HEK293 (cell line): Measurements from ENCODE around the gene PARD3.

Experiments
- TRIM28 ChIP-seq: IDR thresholded peaks from 2 replicates; pipeline ENCODE4 v1.6.1; 2011; ENCODE audit warnings: low read length, control low read depth, borderline replicate concordance
- ZNF37A ChIP-seq: fragments of 450-650 bp; IDR thresholded peaks from 2 replicates; pipeline ENCODE4 v1.5.1; 2018; ENCODE audit warnings: missing biosample characterization, missing genetic modification characterization
- TF ChIP-seq, protein P1 (sequence below): fragments of 450-650 bp; formaldehyde crosslinking; IDR thresholded peaks from 2 replicates; pipeline ENCODE4 v1.5.1; 2016; ENCODE audit warnings: missing biosample characterization, missing genetic modification characterization

DNA sequence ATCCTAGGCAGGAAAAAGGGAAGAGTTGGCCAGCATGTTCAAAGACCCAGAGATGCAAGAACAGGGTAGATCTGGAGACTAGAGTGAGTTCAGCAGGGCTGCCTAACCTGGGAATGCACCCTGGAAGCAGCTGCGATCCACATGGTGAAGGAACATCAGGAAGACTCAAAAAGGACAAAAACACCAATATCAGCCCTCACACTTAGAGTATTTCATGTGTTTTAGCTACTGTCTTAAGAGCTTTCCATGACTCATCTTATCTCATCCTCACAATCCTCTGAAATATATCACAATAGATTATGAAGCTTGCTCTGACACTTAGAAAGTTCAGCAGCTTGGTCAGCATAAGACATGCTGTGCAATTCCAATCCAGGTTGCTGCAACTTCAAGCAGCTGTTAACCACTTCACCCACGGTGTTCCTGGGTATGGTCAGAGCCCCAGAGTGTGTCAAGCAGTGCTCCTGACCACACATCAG is 380.9 kb downstream of the PARD3 start:
- TF ChIP-seq TRIM28 (no peak), ZNF37A (tag by site-specific recombination) (no peak)
- TF ChIP-seq, protein P1, sequence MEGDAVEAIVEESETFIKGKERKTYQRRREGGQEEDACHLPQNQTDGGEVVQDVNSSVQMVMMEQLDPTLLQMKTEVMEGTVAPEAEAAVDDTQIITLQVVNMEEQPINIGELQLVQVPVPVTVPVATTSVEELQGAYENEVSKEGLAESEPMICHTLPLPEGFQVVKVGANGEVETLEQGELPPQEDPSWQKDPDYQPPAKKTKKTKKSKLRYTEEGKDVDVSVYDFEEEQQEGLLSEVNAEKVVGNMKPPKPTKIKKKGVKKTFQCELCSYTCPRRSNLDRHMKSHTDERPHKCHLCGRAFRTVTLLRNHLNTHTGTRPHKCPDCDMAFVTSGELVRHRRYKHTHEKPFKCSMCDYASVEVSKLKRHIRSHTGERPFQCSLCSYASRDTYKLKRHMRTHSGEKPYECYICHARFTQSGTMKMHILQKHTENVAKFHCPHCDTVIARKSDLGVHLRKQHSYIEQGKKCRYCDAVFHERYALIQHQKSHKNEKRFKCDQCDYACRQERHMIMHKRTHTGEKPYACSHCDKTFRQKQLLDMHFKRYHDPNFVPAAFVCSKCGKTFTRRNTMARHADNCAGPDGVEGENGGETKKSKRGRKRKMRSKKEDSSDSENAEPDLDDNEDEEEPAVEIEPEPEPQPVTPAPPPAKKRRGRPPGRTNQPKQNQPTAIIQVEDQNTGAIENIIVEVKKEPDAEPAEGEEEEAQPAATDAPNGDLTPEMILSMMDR, result no peak
